NCI-H748 treated with DMSO at 0.1 percent for 48 hours (cell line): ENCODE measurements around the gene NANOS3.
"Not testable (repeated sequence)": the region's sequence is repeated elsewhere in the genome, so short reads cannot be mapped to it uniquely, and the experiment has no call there.

ENCODE experiments used
- DNase-seq: peaks from one replicate; lab custom pipeline; 2025; lab: John Stamatoyannopoulos, UW

The NANOS3 gene

DNA sequence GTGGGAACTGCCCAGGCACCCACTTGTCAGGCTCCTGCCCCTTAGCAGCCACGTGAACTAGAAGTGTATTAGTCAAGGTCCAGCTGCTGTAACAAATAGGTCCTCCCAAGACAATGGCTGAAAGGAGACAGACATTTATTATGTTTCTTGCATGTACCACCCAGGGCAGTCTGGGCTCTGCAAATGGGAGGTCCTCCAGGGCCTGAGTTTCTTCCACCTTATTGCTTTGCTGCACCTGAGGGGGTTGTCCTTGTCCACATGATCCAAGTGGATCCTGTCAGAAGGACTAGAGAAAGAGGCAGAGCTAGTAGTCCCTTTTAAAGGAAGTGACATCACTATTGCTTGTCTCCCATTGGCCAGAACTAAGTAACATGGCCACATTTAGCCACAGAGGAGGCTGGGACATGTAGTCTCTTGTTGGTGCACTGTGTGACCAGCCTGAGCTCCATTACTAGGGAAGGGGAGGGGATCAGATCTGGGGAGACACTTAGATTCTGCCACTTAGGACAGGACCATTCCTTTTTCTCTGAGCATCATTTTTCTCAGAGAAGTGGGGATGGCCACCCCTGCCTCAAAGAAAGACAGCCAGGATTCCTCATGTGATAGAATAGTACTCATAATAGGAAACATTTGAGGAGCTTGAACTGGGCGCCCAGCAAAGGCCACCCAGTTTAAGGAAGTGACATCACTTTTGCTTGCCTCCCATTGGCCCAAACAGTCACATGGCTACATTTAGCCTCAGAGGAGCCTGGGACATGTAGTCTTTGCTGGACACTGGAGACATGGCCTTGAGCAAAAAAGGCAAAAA, 44.2 kb downstream of the NANOS3 start:
- no peak for DNase-seq

DNA sequence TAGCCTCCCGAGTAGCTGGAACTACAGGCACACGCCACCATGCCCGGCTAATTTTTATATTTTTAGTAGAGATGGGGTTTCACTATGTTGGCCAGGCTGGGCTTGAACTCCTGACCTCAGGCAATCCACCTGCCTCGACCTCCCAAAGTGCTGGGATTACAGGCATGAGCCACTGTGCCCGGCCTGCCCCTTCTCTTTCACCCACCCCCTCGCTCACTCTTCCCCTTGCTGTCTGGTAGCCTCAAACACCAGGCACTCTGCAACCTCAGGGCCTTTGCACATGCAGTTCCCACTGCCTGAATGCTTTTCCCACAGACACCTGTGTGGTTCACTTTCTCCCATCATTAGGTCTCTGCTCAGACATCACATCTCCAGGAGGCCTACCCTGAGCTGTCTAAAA, 45.2 kb downstream of the NANOS3 start:
- not testable (repeated sequence) for DNase-seq

DNA sequence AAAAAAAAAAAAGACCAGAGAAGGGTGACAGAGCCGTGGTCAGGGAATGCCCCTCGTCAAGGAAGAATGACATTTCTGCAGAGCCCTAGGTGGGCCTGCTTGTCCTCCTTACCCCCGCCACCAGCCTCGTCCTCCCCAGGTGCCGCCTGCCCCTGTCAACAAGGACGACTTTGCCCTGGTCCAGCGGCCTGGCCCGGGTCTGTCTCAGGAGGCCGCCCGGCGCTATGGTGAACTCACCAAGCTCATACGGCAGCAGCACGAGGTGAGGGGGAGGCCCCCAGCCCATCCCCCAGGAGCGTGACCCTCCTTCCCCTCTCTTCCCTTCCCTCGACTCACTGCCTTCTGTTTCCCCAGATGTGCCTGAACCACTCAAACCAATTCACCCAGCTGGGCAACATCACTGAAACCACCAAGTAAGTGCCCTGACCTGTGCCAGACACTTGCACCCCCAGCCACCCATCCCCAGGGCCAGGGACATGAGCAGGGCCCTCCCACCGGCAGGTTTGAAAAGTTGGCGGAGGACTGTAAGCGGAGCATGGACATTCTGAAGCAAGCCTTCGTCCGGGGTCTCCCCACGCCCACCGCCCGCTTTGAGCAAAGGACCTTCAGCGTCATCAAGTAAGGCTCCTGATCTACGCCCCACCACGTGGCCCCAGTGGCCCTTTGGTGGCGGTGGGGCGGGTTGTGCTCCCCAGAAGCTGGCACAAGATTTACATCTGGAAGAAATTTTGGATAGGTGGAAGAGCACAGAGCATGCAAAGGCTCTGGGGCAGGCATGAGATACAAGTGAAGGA, 46.5 kb downstream of the NANOS3 start:
- DNase-seq, result no peak

DNA sequence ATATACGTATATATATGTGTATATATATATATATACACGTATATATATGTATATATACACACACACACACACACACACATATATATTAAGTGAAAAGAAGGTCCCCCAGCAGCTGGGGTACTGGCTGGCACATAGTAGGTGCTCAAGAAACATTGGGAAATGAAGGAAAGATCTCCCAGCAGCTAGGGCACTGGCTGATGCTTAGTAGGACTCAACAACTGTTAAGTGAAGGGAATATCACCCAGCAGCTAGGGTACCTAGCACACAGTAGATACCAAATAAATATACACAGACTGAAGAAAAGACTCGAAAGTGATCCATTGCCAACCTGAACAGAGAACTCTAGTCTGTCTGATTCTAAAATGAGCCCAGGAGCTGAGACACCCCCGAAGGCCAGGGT, 49.1 kb downstream of the NANOS3 start:
- no peak for DNase-seq

DNA sequence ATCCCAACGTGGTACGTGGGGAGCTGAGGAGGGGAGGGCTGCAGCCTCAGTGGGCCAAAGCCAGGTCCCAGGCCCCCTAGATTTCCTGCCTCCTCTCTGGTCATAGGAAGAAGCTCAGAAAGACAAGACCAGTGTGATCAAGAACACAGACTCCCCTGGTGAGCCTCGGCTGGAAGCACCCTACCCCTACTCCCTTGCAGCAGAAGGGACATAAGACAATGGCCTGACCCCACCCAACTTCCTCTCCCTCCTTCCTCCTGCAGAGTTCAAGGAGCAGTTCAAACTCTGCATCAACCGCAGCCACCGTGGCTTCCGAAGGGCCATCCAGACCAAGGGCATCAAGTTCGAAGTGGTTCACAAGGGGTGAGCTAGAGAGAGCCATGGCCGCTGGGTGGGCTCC, 49.8 kb downstream of the NANOS3 start:
- DNase-seq, result no peak

DNA sequence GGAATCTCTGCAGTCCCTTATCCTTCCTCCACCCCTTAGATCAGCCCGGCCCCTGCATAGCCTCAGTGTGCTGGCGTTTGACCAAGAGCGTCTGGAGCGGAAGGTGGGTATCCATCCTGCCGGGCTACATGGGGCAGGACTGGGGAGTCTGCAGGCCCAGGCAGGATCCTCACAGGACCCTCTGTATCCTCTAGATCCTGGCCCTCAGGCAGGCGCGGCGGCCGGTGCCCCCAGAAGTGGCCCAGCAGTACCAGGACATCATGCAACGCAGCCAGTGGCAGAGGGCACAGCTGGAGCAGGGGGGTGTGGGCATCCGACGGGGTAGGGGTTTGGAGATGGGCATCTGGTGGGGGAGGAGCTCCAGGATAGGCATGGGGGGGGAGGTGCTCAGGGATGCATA, 52.4 kb downstream of the NANOS3 start:
- DNase-seq, result no peak

DNA sequence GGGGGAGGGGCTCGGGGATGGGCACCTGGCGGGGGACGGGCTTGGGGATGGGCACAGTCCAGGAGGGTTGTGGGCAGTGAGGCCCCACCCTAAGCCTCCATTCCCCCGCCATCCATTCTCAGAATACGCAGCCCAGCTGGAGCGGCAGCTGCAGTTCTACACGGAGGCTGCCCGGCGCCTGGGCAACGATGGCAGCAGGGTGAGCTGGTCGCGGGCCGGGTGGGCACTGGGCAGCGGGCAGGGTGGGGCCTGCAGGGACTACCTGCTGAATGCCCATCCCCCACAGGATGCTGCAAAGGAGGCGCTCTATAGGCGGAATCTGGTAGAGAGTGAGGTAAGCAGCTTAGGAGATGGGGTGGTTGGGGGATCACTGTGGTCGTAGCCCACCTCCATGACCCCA, 53.0 kb downstream of the NANOS3 start:
- DNase-seq, result no peak
